HG03575 (cell line): ENCODE results near the gene ING4.

Source experiments
- ATAC-seq: cut with Tn5 transposase; IDR thresholded peaks from one replicate; pipeline ENCODE4 v1.9.1; 2021; ENCODE audit not compliant: unreplicated experiment, insufficient number of reproducible peaks, low FRiP score; ENCODE audit errors: extremely low read depth

The ING4 gene

GRCh38 chr12:6613015-6613775 lies 49.7 kb downstream of the ING4 start:
- ATAC-seq: no peak

- no peak for ATAC-seq
These were observed 50.3 kb downstream of the ING4 start for GRCh38 chr12:6612652-6613014.

GRCh38 chr12:6612247-6612646 lies 50.7 kb downstream of the ING4 start:
- ATAC-seq: no peak

- ATAC-seq: no peak
These were observed 54.2 kb downstream of the ING4 start for GRCh38 chr12:6608592-6609281.

- ATAC-seq: no peak
These were observed 54.9 kb downstream of the ING4 start for GRCh38 chr12:6607751-6608591.

- no peak for ATAC-seq
These were observed 56.4 kb downstream of the ING4 start for GRCh38 chr12:6606331-6607131.

GRCh38 chr12:6605421-6606330 lies 57.2 kb downstream of the ING4 start:
- no peak for ATAC-seq

- ATAC-seq: no peak
These were observed 58.5 kb downstream of the ING4 start for GRCh38 chr12:6604259-6605029.

GRCh38 chr12:6603095-6603567 lies 59.8 kb downstream of the ING4 start:
- no peak for ATAC-seq

GRCh38 chr12:6602526-6602925 lies 60.4 kb downstream of the ING4 start:
- no peak for ATAC-seq
